OCI-LY3 (cell line): Measurements from ENCODE around the gene CYSRT1.

Source experiments
- H2AFZ ChIP-seq: fragments of 200-600, 300-600 bp; shearing (Covaris generic); 2 replicates; pipeline ENCODE4 v1.6.0; 2014; ENCODE audit warnings: antibody characterized with exemption, low read depth, low read length
- H3K27ac ChIP-seq: fragments of 200-600, 300-600 bp; sonication (generic); 2 replicates; pipeline ENCODE4 v1.5.1; 2014; ENCODE audit warnings: mild to moderate bottlenecking, low read length, moderate library complexity, mixed read lengths
- H3K27me3 ChIP-seq: fragments of 200-600, 300-600 bp; sonication (generic); 2 replicates; pipeline ENCODE4 v1.6.1; 2014; ENCODE audit warnings: low read depth, low read length, mixed read lengths
- H3K36me3 ChIP-seq: fragments of 200-600, 300-600 bp; sonication (generic); replicated peaks from 2 replicates; pipeline ENCODE3; 2014; ENCODE audit warnings: low read depth, low read length, mixed read lengths
- H3K4me1 ChIP-seq: fragments of 300-600, 200-600 bp; sonication (generic); 2 replicates; pipeline ENCODE4 v1.6.1; 2014; ENCODE audit warnings: low read length, mixed read lengths
- H3K4me2 ChIP-seq: fragments of 200-600, 300-600 bp; sonication (generic); 2 replicates; pipeline ENCODE4 v1.6.1; 2014; ENCODE audit warnings: low read length, mixed read lengths
- H3K4me3 ChIP-seq: fragments of 300-600, 200-600 bp; sonication (generic); 2 replicates; pipeline ENCODE4 v1.5.1; 2014; ENCODE audit warnings: antibody characterized with exemption, mild to moderate bottlenecking, low read length, moderate library complexity
- H3K79me2 ChIP-seq: fragments of 300-600, 200-600 bp; shearing (Covaris generic); 2 replicates; pipeline ENCODE4 v1.6.1; 2014; ENCODE audit warnings: mild to moderate bottlenecking, low read length, mixed read lengths
- H3K9ac ChIP-seq: fragments of 300-600, 200-600 bp; shearing (Covaris generic); 2 replicates; pipeline ENCODE4 v1.6.0; 2014; ENCODE audit warnings: mild to moderate bottlenecking, low read length, moderate library complexity
- H3K9me3 ChIP-seq: fragments of 200-600, 300-600 bp; shearing (Covaris generic); 2 replicates; pipeline ENCODE4 v1.6.1; 2014; ENCODE audit warnings: low read length, mixed read lengths; ENCODE audit not compliant: insufficient read depth
- H4K20me1 ChIP-seq: fragments of 200-600, 300-600 bp; sonication (generic); 2 replicates; pipeline ENCODE4 v1.6.1; 2016; ENCODE audit warnings: low read length, mixed read lengths; ENCODE audit not compliant: insufficient read depth
- EZH2phosphoT487 ChIP-seq: fragments of 200-600 bp; shearing (Covaris generic); IDR thresholded peaks from 2 replicates; pipeline ENCODE4 v1.6.1; 2018; ENCODE audit warnings: antibody characterized with exemption, mixed run types, low read depth
- TF ChIP-seq, protein P1 (sequence below): fragments of 200-600, 300-600 bp; sonication (generic); IDR thresholded peaks from 2 replicates; pipeline ENCODE4 v1.5.1; 2014; ENCODE audit warnings: antibody characterized with exemption, low read length, low read depth

CYSRT1 gene

DNA sequence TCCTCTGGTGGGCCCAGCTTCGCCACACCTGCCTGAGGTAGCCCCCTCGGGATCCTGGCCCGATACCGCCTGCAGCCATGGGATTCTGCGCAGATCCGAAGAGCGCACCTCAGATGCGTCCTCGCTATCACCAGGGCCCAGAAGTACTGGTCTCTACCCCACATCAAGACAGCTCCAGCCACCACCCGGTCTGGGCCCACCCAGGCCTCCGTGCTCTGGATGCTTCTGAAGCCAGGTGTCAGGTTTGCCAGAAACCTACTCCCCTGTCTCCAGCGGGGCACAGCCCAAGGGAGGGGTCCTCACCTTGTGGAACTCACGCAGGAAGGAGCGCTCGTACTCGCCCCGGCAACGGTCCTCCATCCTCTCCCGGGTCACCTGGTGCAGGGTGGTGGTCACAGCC, 39.1 kb upstream of the CYSRT1 start:
- peaks cover 18% of the 10 kb centered on the region for H3K4me1 ChIP-seq
- no peaks in the 10 kb centered on the region for H3K9me3 ChIP-seq
- H3K79me2 ChIP-seq: peaks cover 46% of the 10 kb centered on the region
- TF ChIP-seq, protein P1, sequence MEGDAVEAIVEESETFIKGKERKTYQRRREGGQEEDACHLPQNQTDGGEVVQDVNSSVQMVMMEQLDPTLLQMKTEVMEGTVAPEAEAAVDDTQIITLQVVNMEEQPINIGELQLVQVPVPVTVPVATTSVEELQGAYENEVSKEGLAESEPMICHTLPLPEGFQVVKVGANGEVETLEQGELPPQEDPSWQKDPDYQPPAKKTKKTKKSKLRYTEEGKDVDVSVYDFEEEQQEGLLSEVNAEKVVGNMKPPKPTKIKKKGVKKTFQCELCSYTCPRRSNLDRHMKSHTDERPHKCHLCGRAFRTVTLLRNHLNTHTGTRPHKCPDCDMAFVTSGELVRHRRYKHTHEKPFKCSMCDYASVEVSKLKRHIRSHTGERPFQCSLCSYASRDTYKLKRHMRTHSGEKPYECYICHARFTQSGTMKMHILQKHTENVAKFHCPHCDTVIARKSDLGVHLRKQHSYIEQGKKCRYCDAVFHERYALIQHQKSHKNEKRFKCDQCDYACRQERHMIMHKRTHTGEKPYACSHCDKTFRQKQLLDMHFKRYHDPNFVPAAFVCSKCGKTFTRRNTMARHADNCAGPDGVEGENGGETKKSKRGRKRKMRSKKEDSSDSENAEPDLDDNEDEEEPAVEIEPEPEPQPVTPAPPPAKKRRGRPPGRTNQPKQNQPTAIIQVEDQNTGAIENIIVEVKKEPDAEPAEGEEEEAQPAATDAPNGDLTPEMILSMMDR: no peak
- no peak for TF ChIP-seq EZH2phosphoT487
- H3K4me3 ChIP-seq: no peak overlapping the region
- no peaks in the 10 kb centered on the region for H3K27me3 ChIP-seq
- no peak overlapping the region for H3K4me2 ChIP-seq
- peaks cover 27% of the 10 kb centered on the region for H3K36me3 ChIP-seq
- no peaks in the 10 kb centered on the region for H4K20me1 ChIP-seq
- H3K27ac ChIP-seq: no peak overlapping the region
- no peak overlapping the region for H2AFZ ChIP-seq
- no peak overlapping the region for H3K9ac ChIP-seq

DNA sequence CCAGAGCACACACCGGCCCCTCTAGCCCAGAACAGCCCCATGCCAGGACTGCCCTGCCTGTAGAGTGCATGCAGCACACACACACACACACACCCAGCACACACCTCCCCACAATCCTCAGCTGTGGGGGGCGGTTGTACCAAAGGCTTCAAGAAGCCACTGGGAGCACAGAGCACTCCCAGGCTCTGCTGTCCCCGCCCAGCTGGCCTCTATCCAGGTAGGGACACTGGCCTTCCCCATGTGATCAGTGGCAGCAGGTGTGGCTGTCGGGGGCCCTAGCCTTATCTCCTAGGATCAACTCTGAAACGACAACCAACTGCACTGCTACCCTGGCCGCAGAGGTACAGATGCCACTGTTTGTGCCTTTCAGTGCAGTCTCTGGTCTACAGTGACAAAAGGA, 38.6 kb upstream of the CYSRT1 start:
- no peak overlapping the region for H3K9ac ChIP-seq
- H3K4me3 ChIP-seq: no peak overlapping the region
- H2AFZ ChIP-seq: no peak overlapping the region
- no peaks in the 10 kb centered on the region for H4K20me1 ChIP-seq
- peaks cover 46% of the 10 kb centered on the region for H3K79me2 ChIP-seq
- no peak overlapping the region for H3K27ac ChIP-seq
- no peaks in the 10 kb centered on the region for H3K27me3 ChIP-seq
- H3K4me1 ChIP-seq: peaks cover 18% of the 10 kb centered on the region
- H3K36me3 ChIP-seq: peaks cover 22% of the 10 kb centered on the region
- no peaks in the 10 kb centered on the region for H3K9me3 ChIP-seq
- no peak overlapping the region; the same call in 1 of the 2 replicates for H3K4me2 ChIP-seq
- TF ChIP-seq EZH2phosphoT487: no peak

DNA sequence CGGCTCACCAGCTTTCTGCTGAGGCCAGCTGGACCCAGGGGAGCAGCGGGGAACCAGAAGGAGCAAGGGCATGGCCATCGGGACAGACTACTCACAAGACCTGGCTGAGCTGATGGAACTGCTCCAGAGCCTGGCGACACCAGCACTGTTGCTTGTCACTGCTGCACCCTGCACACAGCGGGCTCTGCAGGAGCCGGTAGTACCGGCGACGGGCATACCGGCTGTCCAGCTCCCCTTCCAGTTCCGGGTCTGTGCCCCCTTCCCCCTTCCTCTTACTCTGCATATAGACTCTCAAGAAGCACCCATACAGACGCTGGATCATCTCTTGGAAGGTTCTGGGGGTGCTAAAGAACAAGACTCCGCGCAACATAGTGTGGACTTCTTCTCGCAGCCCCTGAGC, 37.6 kb upstream of the CYSRT1 start:
- Histone ChIP-seq H3K79me2 (peaks cover 46% of the 10 kb centered on the region), H3K36me3 (peaks cover 19% of the 10 kb centered on the region), H3K9ac (peak overlapping the region; percentile 74; the same call in 1 of the 2 replicates), H3K9me3 (no peaks in the 10 kb centered on the region), H3K27ac (no peak overlapping the region), H4K20me1 (no peaks in the 10 kb centered on the region), H3K27me3 (no peaks in the 10 kb centered on the region), H2AFZ (no peak overlapping the region), H3K4me3 (peak overlapping the region; percentile 86), H3K4me1 (peaks cover 18% of the 10 kb centered on the region), H3K4me2 (peak overlapping the region; percentile 87)
- no peak for TF ChIP-seq EZH2phosphoT487
- TF ChIP-seq, protein P1: no peak

DNA sequence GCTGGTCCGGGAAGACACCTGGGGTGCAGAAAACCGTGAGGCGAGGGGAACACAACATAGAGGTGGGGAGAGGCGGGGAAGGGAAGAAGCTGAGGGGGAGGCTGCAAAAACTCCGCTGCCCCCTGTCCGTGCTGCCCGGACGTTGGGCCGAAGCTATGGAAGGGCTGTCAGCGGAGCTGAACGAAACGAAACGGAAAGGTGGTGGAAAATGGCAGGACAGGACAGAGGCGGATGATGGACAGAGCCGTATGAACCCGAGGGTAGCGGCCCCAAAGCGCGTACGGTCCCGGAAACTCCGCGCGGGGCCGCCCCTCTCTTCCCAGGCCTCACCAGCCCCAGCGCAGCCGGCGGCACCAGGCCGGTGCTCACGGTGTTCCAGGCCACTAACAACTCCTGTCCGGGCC, 36.9 kb upstream of the CYSRT1 start:
- peaks cover 13% of the 10 kb centered on the region for H3K36me3 ChIP-seq
- TF ChIP-seq EZH2phosphoT487: no peak
- TF ChIP-seq, protein P1: no peak
- H3K9ac ChIP-seq: peak overlapping the region; percentile 74
- no peak overlapping the region for H2AFZ ChIP-seq
- H3K4me3 ChIP-seq: peak overlapping the region; percentile 86
- peaks cover 18% of the 10 kb centered on the region for H3K4me1 ChIP-seq
- no peaks in the 10 kb centered on the region for H3K9me3 ChIP-seq
- H3K27me3 ChIP-seq: no peaks in the 10 kb centered on the region
- H3K79me2 ChIP-seq: peaks cover 46% of the 10 kb centered on the region
- H4K20me1 ChIP-seq: no peaks in the 10 kb centered on the region
- H3K4me2 ChIP-seq: peak overlapping the region; percentile 87
- H3K27ac ChIP-seq: peak overlapping the region; percentile 26; the same call in 1 of the 2 replicates
